MM.1S (cell line): ENCODE data around the gene F7.

Source experiments
- DNase-seq: peaks from one replicate; pipeline ENCODE4 v3.0.0-alpha.2; 2015
- H2AFZ ChIP-seq: fragments of 300-600 bp; sonication (generic); 2 replicates; pipeline ENCODE4 v1.6.0; 2016; ENCODE audit warnings: antibody characterized with exemption, low read length
- H3F3A ChIP-seq: fragments of 300-600 bp; sonication (generic); 2 replicates; pipeline ENCODE4 v1.6.1; 2016; ENCODE audit warnings: mild to moderate bottlenecking, antibody characterized with exemption, low read length, moderate library complexity, mixed read lengths; ENCODE audit not compliant: insufficient read depth
- H3K27ac ChIP-seq: fragments of 300-600 bp; sonication (generic); 2 replicates; pipeline ENCODE4 v1.5.1; 2016; ENCODE audit warnings: mild to moderate bottlenecking, low read length
- H3K27me3 ChIP-seq: fragments of 300-600 bp; sonication (generic); replicated peaks from 2 replicates; pipeline ENCODE4 v1.6.0; 2016; ENCODE audit warnings: low read length; ENCODE audit not compliant: insufficient read depth
- H3K36me3 ChIP-seq: fragments of 300-600 bp; sonication (generic); replicated peaks from 2 replicates; pipeline ENCODE4 v1.6.1; 2016; ENCODE audit warnings: mild to moderate bottlenecking, low read length, mixed read lengths; ENCODE audit not compliant: insufficient read depth
- H3K4me1 ChIP-seq: fragments of 300-600 bp; sonication (generic); 2 replicates; pipeline ENCODE4 v1.6.1; 2016; ENCODE audit warnings: low read length, mixed read lengths
- H3K4me2 ChIP-seq: fragments of 300-600 bp; sonication (generic); 2 replicates; pipeline ENCODE4 v1.6.0; 2016; ENCODE audit warnings: low read depth, low read length
- H3K4me3 ChIP-seq: fragments of 300-600 bp; sonication (generic); 2 replicates; pipeline ENCODE4 v1.5.1; 2016; ENCODE audit warnings: low read length, mixed read lengths
- H3K79me2 ChIP-seq: fragments of 300-600 bp; sonication (generic); 2 replicates; pipeline ENCODE4 v1.6.1; 2016; ENCODE audit warnings: mixed run types, low read length, mixed read lengths
- H3K9ac ChIP-seq: fragments of 300-600 bp; sonication (generic); 2 replicates; pipeline ENCODE4 v1.6.1; 2016; ENCODE audit warnings: low read length, mixed read lengths
- H3K9me2 ChIP-seq: fragments of 300-600 bp; sonication (generic); replicated peaks from 2 replicates; pipeline ENCODE4 v1.6.1; 2016; ENCODE audit warnings: mild to moderate bottlenecking, low read length, mixed read lengths; ENCODE audit not compliant: insufficient read depth
- H3K9me3 ChIP-seq: fragments of 300-600 bp; sonication (generic); replicated peaks from 2 replicates; pipeline ENCODE4 v1.6.1; 2016; ENCODE audit warnings: mild to moderate bottlenecking, low read length, mixed read lengths; ENCODE audit not compliant: insufficient read depth
- H4K20me1 ChIP-seq: fragments of 300-600 bp; sonication (generic); 2 replicates; pipeline ENCODE4 v1.6.1; 2016; ENCODE audit warnings: mild to moderate bottlenecking, low read length, moderate library complexity, mixed read lengths; ENCODE audit not compliant: insufficient read depth
- EZH2 ChIP-seq: fragments of 300-600 bp; sonication (generic); optimal IDR thresholded peaks from 2 replicates; pipeline ENCODE3; 2017; ENCODE audit warnings: low read depth, mild to moderate bottlenecking, antibody characterized with exemption, low read length, mixed read lengths
- EZH2phosphoT487 ChIP-seq: fragments of 300-600 bp; sonication (generic); IDR thresholded peaks from 2 replicates; pipeline ENCODE4 v1.6.1; 2018; ENCODE audit warnings: antibody characterized with exemption, low read length
- TF ChIP-seq, protein P1 (sequence below): fragments of 300-600 bp; sonication (generic); IDR thresholded peaks from 2 replicates; pipeline ENCODE4 v1.5.1; 2016; ENCODE audit warnings: antibody characterized with exemption, low read length, mixed read lengths

The F7 gene

DNA sequence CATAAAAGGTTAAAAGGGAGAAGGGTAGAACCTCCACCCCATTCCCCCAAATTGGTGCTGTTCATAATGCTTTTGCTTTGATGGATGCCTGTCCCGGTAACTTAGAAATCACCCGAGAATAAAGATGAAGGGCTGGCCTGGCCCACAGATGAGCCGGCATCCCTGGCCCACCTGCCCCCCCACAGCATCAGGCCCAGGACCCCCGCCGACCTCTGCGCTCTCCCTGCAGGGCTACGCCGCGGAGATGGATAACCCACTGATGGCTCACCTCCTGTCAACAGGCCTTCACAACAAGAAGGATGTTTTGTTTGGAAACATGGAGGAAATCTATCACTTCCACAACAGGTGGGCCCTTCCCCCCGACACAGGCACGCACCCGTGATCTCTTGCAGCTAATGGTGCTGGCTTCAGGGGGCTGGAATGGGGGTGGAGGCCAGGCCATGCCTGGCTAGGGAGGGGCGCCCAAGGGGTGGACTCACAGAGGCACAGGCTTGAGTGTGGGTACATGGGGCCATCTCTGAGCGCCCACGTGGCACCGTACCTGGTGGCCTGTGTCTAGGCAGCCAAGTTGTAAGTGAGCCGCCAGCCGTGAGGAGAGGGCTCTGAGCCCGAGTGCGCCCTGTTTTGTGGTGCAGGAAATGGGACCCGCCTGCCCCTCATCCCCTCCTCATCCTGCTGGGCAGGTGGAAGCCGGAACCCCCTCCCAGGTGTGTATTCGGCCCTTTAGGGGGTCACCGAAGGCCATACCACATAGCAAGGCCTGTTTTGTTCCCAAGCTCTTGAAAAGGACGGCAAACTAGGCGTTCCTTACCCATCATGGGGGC, 23.2 kb upstream of the F7 start:
- Histone ChIP-seq H3K4me1 (no peaks in the 10 kb centered on the region), H3K27me3 (peaks cover 88% of the 10 kb centered on the region), H3K4me3 (no peak overlapping the region), H3K9ac (no peak overlapping the region), H3K27ac (no peak overlapping the region), H3F3A (no peaks in the 10 kb centered on the region), H3K4me2 (no peak overlapping the region), H3K36me3 (no peaks in the 10 kb centered on the region), H3K9me3 (no peaks in the 10 kb centered on the region), H3K79me2 (no peaks in the 10 kb centered on the region), H3K9me2 (no peaks in the 10 kb centered on the region), H4K20me1 (no peaks in the 10 kb centered on the region), H2AFZ (no peak overlapping the region)
- DNase-seq = no peak
- TF ChIP-seq, protein P1, sequence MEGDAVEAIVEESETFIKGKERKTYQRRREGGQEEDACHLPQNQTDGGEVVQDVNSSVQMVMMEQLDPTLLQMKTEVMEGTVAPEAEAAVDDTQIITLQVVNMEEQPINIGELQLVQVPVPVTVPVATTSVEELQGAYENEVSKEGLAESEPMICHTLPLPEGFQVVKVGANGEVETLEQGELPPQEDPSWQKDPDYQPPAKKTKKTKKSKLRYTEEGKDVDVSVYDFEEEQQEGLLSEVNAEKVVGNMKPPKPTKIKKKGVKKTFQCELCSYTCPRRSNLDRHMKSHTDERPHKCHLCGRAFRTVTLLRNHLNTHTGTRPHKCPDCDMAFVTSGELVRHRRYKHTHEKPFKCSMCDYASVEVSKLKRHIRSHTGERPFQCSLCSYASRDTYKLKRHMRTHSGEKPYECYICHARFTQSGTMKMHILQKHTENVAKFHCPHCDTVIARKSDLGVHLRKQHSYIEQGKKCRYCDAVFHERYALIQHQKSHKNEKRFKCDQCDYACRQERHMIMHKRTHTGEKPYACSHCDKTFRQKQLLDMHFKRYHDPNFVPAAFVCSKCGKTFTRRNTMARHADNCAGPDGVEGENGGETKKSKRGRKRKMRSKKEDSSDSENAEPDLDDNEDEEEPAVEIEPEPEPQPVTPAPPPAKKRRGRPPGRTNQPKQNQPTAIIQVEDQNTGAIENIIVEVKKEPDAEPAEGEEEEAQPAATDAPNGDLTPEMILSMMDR = no peak

DNA sequence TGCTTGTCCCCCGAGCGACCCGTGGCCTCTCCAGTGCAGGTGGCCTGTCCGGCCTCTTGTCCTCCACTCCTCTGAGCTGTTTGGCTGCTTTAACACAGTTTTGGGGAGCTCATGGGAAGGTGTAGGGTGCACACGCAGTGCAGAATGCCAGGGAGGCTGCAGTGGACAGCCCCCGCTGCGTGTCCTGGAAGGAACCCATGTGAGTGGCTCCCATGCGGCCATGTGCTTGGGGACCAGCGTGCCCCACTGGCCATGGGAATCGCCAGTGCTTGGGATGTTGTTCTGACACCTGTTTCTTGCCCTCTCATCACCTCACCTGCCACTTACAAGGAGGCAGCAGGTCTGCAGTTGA, 22.6 kb upstream of the F7 start:
- TF ChIP-seq EZH2phosphoT487 (no peak), EZH2 (no peak)
- TF ChIP-seq, protein P1 = no peak
- no peaks in the 10 kb centered on the region for H3K9me2 ChIP-seq
- peaks cover 88% of the 10 kb centered on the region for H3K27me3 ChIP-seq
- H2AFZ ChIP-seq = no peak overlapping the region
- H3K9me3 ChIP-seq = no peaks in the 10 kb centered on the region
- H3K4me2 ChIP-seq = no peak overlapping the region
- no peak overlapping the region for H3K27ac ChIP-seq
- no peaks in the 10 kb centered on the region for H3K79me2 ChIP-seq
- no peaks in the 10 kb centered on the region for H4K20me1 ChIP-seq
- no peak for DNase-seq
- H3K9ac ChIP-seq = no peak overlapping the region
- H3K4me1 ChIP-seq = no peaks in the 10 kb centered on the region
- no peaks in the 10 kb centered on the region for H3F3A ChIP-seq
- H3K36me3 ChIP-seq = no peaks in the 10 kb centered on the region
- H3K4me3 ChIP-seq = no peak overlapping the region

DNA sequence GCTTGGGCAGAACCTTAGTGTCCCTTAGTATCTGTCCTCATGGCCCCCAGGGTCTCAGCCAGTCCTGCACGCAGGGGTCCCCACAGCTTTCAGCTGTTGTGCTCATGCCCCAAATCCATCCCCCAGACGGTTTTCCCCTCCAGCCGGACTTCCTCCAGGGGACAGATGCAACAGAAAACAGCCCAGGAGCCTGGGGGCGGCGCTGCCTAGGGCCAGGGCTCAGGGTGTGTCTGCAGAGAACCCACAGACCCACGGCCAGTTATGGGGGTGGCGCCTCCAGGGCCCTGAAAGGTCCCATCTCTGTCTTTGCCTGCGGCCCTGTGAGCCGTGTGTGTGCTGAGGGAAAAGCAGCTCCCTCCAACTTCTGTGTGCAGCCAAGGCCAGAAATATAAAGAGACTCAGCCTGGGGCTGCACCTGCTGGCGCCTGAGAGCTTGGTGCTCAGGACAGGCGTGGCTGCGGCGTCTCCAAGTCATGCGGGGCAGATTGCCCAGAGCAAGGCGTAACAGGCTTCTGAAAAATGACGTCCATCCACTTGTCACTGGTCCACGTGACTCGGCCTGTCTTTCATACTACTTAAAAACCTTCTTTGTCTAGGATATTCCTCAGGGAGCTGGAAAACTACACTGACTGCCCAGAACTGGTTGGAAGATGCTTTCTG, 22.1 kb upstream of the F7 start:
- Histone ChIP-seq H3K4me2 (no peak overlapping the region), H3K4me3 (no peak overlapping the region), H3K36me3 (no peaks in the 10 kb centered on the region), H3K9me2 (no peaks in the 10 kb centered on the region), H3K4me1 (no peaks in the 10 kb centered on the region), H4K20me1 (no peaks in the 10 kb centered on the region), H3K9ac (no peak overlapping the region), H3K27me3 (peaks cover 88% of the 10 kb centered on the region), H3K9me3 (no peaks in the 10 kb centered on the region), H3F3A (no peaks in the 10 kb centered on the region), H3K79me2 (no peaks in the 10 kb centered on the region), H2AFZ (no peak overlapping the region), H3K27ac (no peak overlapping the region)
- TF ChIP-seq, protein P1 = no peak
- TF ChIP-seq EZH2phosphoT487 (no peak), EZH2 (no peak)
- DNase-seq = no peak
